BJ (cell line): ENCODE results near the gene BCAS3. TPM values are rescaled to one million over a fixed set of nuclear protein-coding genes. Genes with fewer than 3 reads are reported as not detected.

Source experiments
- CTCF ChIA-PET: fragments of 350-600 bp; formaldehyde crosslinking; extraction: SDS; loops from one replicate; lab custom pipeline; 2021; ENCODE audit warnings: antibody characterized with exemption, inconsistent platforms; lab: Yijun Ruan, JAX
- POLR2A ChIA-PET: fragments of 300-600 bp; sonication (Branson Sonifier 250); formaldehyde crosslinking; extraction: SDS; loops from one replicate; lab custom pipeline; 2021; ENCODE audit warnings: antibody characterized with exemption; lab: Charles Lee
- DNase-seq: peaks from one replicate; pipeline ENCODE4 v3.0.0-alpha.2; 2011; ENCODE audit warnings: low read depth
- H3K27me3 ChIP-seq: 2 replicates; pipeline ENCODE4 v1.6.0; 2011; ENCODE audit warnings: low read length; ENCODE audit not compliant: control insufficient read depth, insufficient read depth
- H3K36me3 ChIP-seq: 2 replicates; pipeline ENCODE4 v1.5.1; 2011; ENCODE audit warnings: low read length; ENCODE audit not compliant: control insufficient read depth, insufficient read depth
- H3K4me3 ChIP-seq: 2 replicates; pipeline ENCODE4 v1.5.1; 2011; ENCODE audit warnings: low read depth, mild to moderate bottlenecking, control low read depth, low read length
- CTCF ChIP-seq: IDR thresholded peaks from 2 replicates; pipeline ENCODE4 v1.5.1; 2011; ENCODE audit warnings: low read depth, mild to moderate bottlenecking, control low read depth, inconsistent platforms, low read length, moderate library complexity; ENCODE audit not compliant: insufficient read depth
- polyA plus RNA-seq: library from polyadenylated mRNA; depleted of rRNA; stranded (reverse); fragments of >200 nt; gene quantifications from 2 replicates; pipeline ENCODE4 v1.2.3, GENCODE V29; 2011

BCAS3 gene
- polyA plus RNA-seq, 1 experiment: 19.5 TPM

GRCh38 chr17:61371606-61372005 is 694.0 kb downstream of the BCAS3 start:
- ChIA-PET CTCF (no interaction called here), POLR2A (interaction anchor here (0.6 kb wide), 1 partner anchor 346 kb away, joined by 3 read pairs; no protein-coding TSS in a partner anchor)
- H3K4me3 ChIP-seq: no peak overlapping the region
- no peaks in the 10 kb centered on the region for H3K36me3 ChIP-seq
- H3K27me3 ChIP-seq: no peaks in the 10 kb centered on the region
- DNase-seq: no peak
- TF ChIP-seq CTCF: no peak

GRCh38 chr17:61372436-61372835 is 694.8 kb downstream of the BCAS3 start:
- no peak for TF ChIP-seq CTCF
- DNase-seq: no peak
- H3K4me3 ChIP-seq: no peak overlapping the region
- no peaks in the 10 kb centered on the region for H3K36me3 ChIP-seq
- ChIA-PET POLR2A (no interaction called here), CTCF (no interaction called here)
- H3K27me3 ChIP-seq: no peaks in the 10 kb centered on the region

DNA sequence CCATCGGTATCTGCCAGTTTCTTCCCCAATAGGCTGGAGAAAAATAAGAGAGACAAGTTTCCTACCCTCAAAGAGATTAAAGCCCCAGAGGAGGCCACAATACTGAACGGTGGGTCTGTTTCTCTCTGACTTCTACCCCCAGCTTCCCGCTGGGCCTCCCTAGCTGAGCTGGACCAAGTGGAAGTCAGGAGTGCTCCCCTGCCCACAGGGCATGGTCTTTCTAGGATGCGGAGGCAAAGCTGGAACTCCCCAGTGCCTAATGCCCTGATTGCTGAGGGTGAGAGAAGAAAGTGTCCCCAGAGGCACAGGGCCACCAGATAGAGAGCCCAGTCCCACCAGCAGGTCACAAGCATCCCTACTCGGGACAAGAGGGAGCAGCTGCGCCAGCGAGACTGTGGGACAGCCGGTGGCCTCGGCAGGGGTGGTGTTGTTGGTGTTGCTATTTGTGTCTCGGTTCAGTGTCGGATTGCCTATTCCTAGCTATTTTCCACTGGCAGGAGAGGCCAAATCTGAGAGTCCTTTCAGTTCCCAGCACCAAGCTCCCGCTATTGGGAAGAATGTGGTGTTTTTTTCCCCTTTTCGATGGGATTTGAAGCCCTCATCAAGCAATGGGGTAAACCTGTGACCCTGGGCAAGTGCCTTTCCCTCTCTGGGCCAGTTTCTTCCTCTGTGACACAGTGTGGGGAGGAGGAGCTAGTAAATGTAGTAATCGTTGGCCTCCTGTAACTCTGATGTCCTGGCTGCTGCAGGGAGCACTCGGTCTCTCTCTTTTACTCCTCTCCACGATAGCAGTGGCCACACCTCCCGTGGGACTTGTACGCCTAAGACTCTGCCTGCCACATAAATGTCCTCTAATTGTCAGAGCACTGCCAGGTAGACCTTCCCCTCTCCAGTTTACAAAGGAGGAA is 699.5 kb downstream of the BCAS3 start:
- no peak for TF ChIP-seq CTCF
- CTCF ChIA-PET: interaction anchor here (0.6 to 1.0 kb wide), 2 partner anchors 9 to 390 kb away, joined by 3 read pairs; no protein-coding TSS in a partner anchor
- no peak overlapping the region for H3K4me3 ChIP-seq
- H3K36me3 ChIP-seq: no peaks in the 10 kb centered on the region
- POLR2A ChIA-PET: no interaction called here
- no peak for DNase-seq
- H3K27me3 ChIP-seq: no peaks in the 10 kb centered on the region

- CTCF ChIA-PET: interaction anchor here (1.3 kb wide), 1 partner anchor 11 kb away, joined by 5 read pairs; no protein-coding TSS in a partner anchor
These were observed 701.2 kb downstream of the BCAS3 start for GRCh38 chr17:61378658-61379456.

More at GRCh38 chr17:61378658-61379456, 701.2 kb downstream of the BCAS3 start:
- TF ChIP-seq CTCF: no peak
- Histone ChIP-seq H3K36me3 (no peaks in the 10 kb centered on the region), H3K27me3 (no peaks in the 10 kb centered on the region), H3K4me3 (no peak overlapping the region)
- no peak for DNase-seq
- POLR2A ChIA-PET: no interaction called here
